ENCODE measurements around the gene SEC22C.

The SEC22C gene

DNA sequence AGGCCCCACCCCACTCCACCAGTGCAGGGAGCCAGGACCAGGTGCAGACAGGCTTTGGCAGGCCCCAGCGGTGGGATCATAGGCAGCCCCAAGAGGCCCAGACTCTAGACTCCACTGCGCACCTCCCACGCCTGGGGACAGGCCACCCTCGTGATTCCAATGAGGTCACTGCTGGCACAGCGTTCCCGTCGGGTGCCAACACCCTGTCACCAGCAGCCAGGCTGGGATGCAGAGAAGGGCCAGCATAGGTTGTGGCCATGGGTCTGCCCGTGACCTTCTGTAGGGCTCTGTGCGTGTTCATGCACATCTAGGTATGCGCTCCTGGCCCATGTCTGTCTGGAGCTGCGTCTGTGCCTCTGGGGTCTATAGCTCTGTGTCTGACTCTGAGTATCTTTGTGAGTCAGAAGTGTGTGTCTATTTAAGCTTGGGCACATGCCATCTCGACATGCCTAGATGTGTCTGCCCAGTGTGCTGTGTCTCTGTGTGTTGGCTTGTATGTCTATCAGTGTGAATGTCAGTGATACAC, 66.3 kb downstream of the SEC22C start:
- no peak overlapping the region for H3K4me3 ChIP-seq (replicated peaks in 1 of 2; ENCODE audit: low read depth in 2 of 2, low read length in 2 of 2)
- DNase-seq (ENCODE audit: low read depth in 2 of 2): no peak
- TF ChIP-seq CTCF (IDR thresholded peaks at IDR 0.05; ENCODE audit: low read depth, low read length): no peak

DNA sequence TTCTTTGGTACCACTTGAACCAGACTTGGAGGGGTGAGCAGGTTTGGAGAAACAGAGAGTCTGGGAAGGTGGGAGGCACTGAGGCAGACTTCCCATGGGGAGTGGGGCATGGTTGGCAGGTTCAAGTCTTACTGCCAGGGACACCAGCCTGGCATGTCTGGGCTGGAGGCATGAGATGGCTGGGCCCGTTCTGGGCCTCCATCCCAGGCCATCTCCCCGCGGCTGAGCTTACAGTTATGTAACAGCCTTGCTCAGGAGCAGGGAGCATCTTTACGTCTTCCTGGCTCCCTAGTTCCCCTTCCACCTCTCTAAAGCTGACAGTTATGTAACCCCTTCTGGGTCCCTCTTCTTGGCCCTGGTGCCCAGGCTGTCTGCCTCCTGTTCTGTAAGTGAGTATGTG, 66.9 kb downstream of the SEC22C start:
- TF ChIP-seq CTCF (IDR thresholded peaks at IDR 0.05; ENCODE audit: low read depth, low read length): no peak
- H3K4me3 ChIP-seq (replicated peaks in 1 of 2; ENCODE audit: low read depth in 2 of 2, low read length in 2 of 2): no peak overlapping the region
- DNase-seq (ENCODE audit: low read depth in 2 of 2): no peak

- no peak for TF ChIP-seq CTCF (IDR thresholded peaks at IDR 0.05; ENCODE audit: low read depth, low read length)
- no peak for DNase-seq (ENCODE audit: low read depth in 2 of 2)
- H3K4me3 ChIP-seq (replicated peaks in 1 of 2; ENCODE audit: low read depth in 2 of 2, low read length in 2 of 2): no peak overlapping the region
These were observed 68.2 kb downstream of the SEC22C start for GRCh38 chr3:42513521-42513920.

- TF ChIP-seq CTCF (IDR thresholded peaks at IDR 0.05; ENCODE audit: low read depth, low read length): no peak
- H3K4me3 ChIP-seq (replicated peaks in 1 of 2; ENCODE audit: low read depth in 2 of 2, low read length in 2 of 2): no peak overlapping the region
- DNase-seq (ENCODE audit: low read depth in 2 of 2): no peak
These were observed 68.6 kb downstream of the SEC22C start for GRCh38 chr3:42513121-42513520.

DNA sequence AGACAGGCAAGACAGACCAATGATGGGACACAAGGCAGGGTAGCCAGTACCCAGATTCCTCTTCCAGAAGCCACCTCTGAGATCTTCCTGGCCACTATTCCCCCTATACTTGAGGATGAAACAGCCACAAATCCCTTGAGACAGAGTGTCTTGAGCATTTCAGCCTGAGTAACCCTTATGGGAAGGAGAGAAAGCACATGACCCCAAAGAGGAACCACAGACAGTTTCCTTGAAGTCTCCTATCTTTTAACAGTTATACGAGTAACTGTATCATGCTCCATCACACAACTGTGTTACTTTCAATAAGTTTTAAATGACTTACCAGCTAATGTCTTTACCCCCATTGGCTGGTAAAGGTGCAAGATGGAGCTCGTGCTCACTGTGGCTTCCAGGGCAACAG, 70.0 kb downstream of the SEC22C start:
- no peak overlapping the region for H3K4me3 ChIP-seq (replicated peaks in 1 of 2; ENCODE audit: low read depth in 2 of 2, low read length in 2 of 2)
- no peak for TF ChIP-seq CTCF (IDR thresholded peaks at IDR 0.05; ENCODE audit: low read depth, low read length)
- no peak for DNase-seq (ENCODE audit: low read depth in 2 of 2)

GRCh38 chr3:42511201-42511600, 70.6 kb downstream of the SEC22C start:
- peak in 1 of 2 donors; percentile 28 for DNase-seq (ENCODE audit: low read depth in 2 of 2)
- H3K4me3 ChIP-seq (replicated peaks in 1 of 2; ENCODE audit: low read depth in 2 of 2, low read length in 2 of 2): no peak overlapping the region
- no peak for TF ChIP-seq CTCF (IDR thresholded peaks at IDR 0.05; ENCODE audit: low read depth, low read length)

- TF ChIP-seq CTCF (IDR thresholded peaks at IDR 0.05; ENCODE audit: low read depth, low read length): no peak
- no peak overlapping the region for H3K4me3 ChIP-seq (replicated peaks in 1 of 2; ENCODE audit: low read depth in 2 of 2, low read length in 2 of 2)
- no peak for DNase-seq (ENCODE audit: low read depth in 2 of 2)
These were observed 71.4 kb downstream of the SEC22C start for GRCh38 chr3:42510325-42510724.

Data from cardiac fibroblast (primary cell).